Measurements from ENCODE around the gene NFATC1. TPM values are rescaled to one million over a fixed set of nuclear protein-coding genes. Genes with fewer than 3 reads are reported as not detected.

The NFATC1 gene
- total and polyA plus RNA-seq, 7 experiments from 2014 or later, result 27.1 to 87.2 (median 53.4) TPM

DNA sequence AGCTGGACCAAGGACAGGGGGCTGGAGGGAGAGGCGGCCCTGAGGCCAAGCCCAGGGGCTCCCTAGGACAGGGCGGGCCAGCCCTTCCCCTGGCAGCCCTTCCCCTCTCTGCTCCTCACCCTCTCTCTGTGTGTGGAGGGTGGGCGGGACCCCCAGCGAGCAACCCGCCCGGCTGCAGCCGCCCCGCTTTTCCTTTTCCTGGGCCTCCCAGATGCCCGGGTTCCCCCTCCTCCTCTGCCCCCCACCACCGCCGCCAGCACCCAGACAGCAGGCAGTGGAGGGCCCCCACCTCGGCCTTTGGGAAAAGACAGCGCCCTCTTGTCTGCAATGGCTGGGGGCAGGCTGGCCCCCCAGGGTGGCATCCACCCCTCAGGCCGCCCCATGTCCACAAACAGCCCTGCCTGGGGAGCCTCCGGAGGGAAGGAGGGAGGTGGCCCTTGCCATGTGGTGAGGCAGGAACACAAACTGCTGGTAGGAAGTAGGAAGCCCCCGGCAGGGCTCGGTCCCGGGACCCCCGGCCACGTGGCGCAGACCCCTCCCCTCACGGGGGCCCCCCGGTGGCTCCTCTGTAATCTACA lies 148.7 kb downstream of the NFATC1 start:
- Histone ChIP-seq H3K9me3 (ENCODE audit: control insufficient read depth in 2 of 3, low read length in 3 of 3) (no peaks in the 10 kb centered on the region), H3K27ac (ENCODE audit: low read depth, low read length) (no peak overlapping the region), H3K36me3 (ENCODE audit: control insufficient read depth in 2 of 3, insufficient read depth in 3 of 3, low read length in 3 of 3) (no peaks in the 10 kb centered on the region), H3K4me3 (ENCODE audit: low read length) (no peak overlapping the region), H3K4me1 (ENCODE audit: control insufficient read depth in 2 of 2, insufficient read depth in 2 of 2, low read length in 2 of 2) (no peaks in the 10 kb centered on the region), H3K27me3 (ENCODE audit: control insufficient read depth in 2 of 2, insufficient read depth in 2 of 2, low read length in 2 of 2) (no peaks in the 10 kb centered on the region)
- Mint-ChIP-seq H3K4me3 (no peak overlapping the region), H3K36me3 (peaks cover 0 to 12% (median 5%) of the 10 kb centered on the region in 5 donors), H3K4me1 (no peaks in the 10 kb centered on the region), H3K9me3 (peaks cover 0 to 9% (median 0%) of the 10 kb centered on the region in 11 donors), H3K27me3 (no peaks in the 10 kb centered on the region), H3K27ac (no peak overlapping the region)
- ATAC-seq (no peak), DNase-seq (no peak)
- intact Hi-C loops (cut with micrococcal nuclease), result no loop called here
- ChIA-PET POLR2A (no interaction called here), CTCF (interaction anchor here (0.5 kb wide), 1 partner anchor 504 kb away, joined by 4 read pairs; no protein-coding TSS in a partner anchor)

- no peak overlapping the region for H3K27ac ChIP-seq (ENCODE audit: low read depth, low read length)
- no peak overlapping the region for H3K4me3 ChIP-seq (ENCODE audit: low read length)
- Mint-ChIP-seq H3K27me3 (no peaks in the 10 kb centered on the region), H3K36me3 (peaks cover 0 to 7% (median 0%) of the 10 kb centered on the region in 5 donors), H3K4me3 (no peak overlapping the region), H3K27ac (no peak overlapping the region), H3K4me1 (no peaks in the 10 kb centered on the region), H3K9me3 (peaks cover 0 to 9% (median 0%) of the 10 kb centered on the region in 11 donors)
- intact Hi-C loops (cut with micrococcal nuclease), result no loop called here
- DNase-seq, result no peak
- no peak for ATAC-seq
- CTCF ChIA-PET, result no interaction called here
- POLR2A ChIA-PET, result no interaction called here
- no peaks in the 10 kb centered on the region for H3K36me3 ChIP-seq (ENCODE audit: control insufficient read depth in 2 of 3, insufficient read depth in 3 of 3, low read length in 3 of 3)
- no peaks in the 10 kb centered on the region for H3K4me1 ChIP-seq (ENCODE audit: control insufficient read depth in 2 of 2, insufficient read depth in 2 of 2, low read length in 2 of 2)
- no peaks in the 10 kb centered on the region for H3K9me3 ChIP-seq (ENCODE audit: control insufficient read depth in 2 of 3, low read length in 3 of 3)
- H3K27me3 ChIP-seq (ENCODE audit: control insufficient read depth in 2 of 2, insufficient read depth in 2 of 2, low read length in 2 of 2), result no peaks in the 10 kb centered on the region
These were observed 149.5 kb downstream of the NFATC1 start for GRCh38 chr18:79545255-79545654.

DNA sequence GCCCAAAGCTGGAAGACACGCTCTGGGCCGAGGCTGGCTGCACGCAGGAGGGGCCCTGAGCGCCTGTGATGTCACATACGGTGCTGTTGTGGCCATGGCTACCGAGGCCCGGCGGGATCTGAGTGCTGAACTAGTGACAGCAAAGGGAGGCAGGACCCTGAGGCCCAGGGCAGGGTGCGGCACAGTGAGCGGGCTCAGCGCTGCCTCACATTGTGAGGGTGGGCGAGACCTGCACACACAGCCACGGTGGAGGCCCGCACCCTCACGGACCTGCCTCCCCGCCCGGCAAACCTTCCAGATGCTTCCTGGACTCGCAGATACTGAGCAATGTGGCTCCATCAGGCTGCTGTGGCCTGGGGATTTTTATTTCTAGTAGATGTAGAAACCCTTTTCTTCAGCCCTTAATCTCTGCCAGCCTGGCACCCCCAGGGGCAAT lies 150.0 kb downstream of the NFATC1 start:
- intact Hi-C loops (cut with micrococcal nuclease), result no loop called here
- Mint-ChIP-seq H3K27me3 (no peaks in the 10 kb centered on the region), H3K36me3 (peaks cover 0 to 7% (median 0%) of the 10 kb centered on the region in 5 donors), H3K4me3 (no peak overlapping the region), H3K27ac (no peak overlapping the region), H3K4me1 (no peaks in the 10 kb centered on the region), H3K9me3 (peaks cover 0 to 9% (median 0%) of the 10 kb centered on the region in 11 donors)
- Histone ChIP-seq H3K27me3 (ENCODE audit: control insufficient read depth in 2 of 2, insufficient read depth in 2 of 2, low read length in 2 of 2) (no peaks in the 10 kb centered on the region), H3K4me1 (ENCODE audit: control insufficient read depth in 2 of 2, insufficient read depth in 2 of 2, low read length in 2 of 2) (no peaks in the 10 kb centered on the region), H3K9me3 (ENCODE audit: control insufficient read depth in 2 of 3, low read length in 3 of 3) (no peaks in the 10 kb centered on the region), H3K4me3 (ENCODE audit: low read length) (no peak overlapping the region), H3K27ac (ENCODE audit: low read depth, low read length) (no peak overlapping the region), H3K36me3 (ENCODE audit: control insufficient read depth in 2 of 3, insufficient read depth in 3 of 3, low read length in 3 of 3) (no peaks in the 10 kb centered on the region)
- CTCF ChIA-PET, result no interaction called here
- POLR2A ChIA-PET, result no interaction called here
- ATAC-seq (no peak), DNase-seq (no peak)

DNA sequence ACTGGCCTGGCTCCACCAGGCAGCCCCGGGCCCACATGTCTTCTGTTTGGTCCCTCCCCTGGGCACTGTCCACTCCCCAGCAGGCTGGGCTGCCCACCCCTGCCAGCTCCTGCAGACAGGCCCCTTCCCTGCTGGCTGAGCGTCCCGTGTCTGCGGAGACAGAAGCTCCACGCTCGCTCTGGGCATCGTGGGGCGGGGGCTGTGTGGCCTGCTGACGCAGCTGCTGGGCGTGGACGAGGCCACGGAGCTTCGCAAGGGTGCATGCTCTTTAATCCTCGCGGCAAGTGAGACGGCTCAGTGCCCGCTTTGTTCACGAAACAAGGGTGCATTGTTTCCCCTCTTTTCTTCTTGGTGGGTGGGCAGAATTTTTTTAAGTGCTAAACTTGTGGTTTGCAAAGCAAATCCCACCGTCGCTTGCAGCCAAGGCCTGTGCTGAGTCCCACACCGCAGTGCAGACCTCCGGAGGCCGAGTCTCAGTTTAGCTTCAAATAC lies 151.1 kb downstream of the NFATC1 start:
- H3K4me1 ChIP-seq (ENCODE audit: control insufficient read depth in 2 of 2, insufficient read depth in 2 of 2, low read length in 2 of 2), result no peaks in the 10 kb centered on the region
- Mint-ChIP-seq H3K9me3 (peaks cover 0 to 8% (median 0%) of the 10 kb centered on the region in 11 donors), H3K4me1 (no peaks in the 10 kb centered on the region), H3K4me3 (no peak overlapping the region), H3K27ac (no peak overlapping the region), H3K27me3 (no peaks in the 10 kb centered on the region), H3K36me3 (peaks cover 0 to 7% (median 0%) of the 10 kb centered on the region in 5 donors)
- no peak for ATAC-seq
- H3K27me3 ChIP-seq (ENCODE audit: control insufficient read depth in 2 of 2, insufficient read depth in 2 of 2, low read length in 2 of 2), result no peaks in the 10 kb centered on the region
- no peaks in the 10 kb centered on the region for H3K9me3 ChIP-seq (ENCODE audit: control insufficient read depth in 2 of 3, low read length in 3 of 3)
- H3K27ac ChIP-seq (ENCODE audit: low read depth, low read length), result no peak overlapping the region
- no peak for DNase-seq
- POLR2A ChIA-PET, result no interaction called here
- no peaks in the 10 kb centered on the region for H3K36me3 ChIP-seq (ENCODE audit: control insufficient read depth in 2 of 3, insufficient read depth in 3 of 3, low read length in 3 of 3)
- H3K4me3 ChIP-seq (ENCODE audit: low read length), result no peak overlapping the region
- CTCF ChIA-PET, result no interaction called here
- intact Hi-C loops (cut with micrococcal nuclease), result no loop called here

GRCh38 chr18:79547413-79548076 lies 151.8 kb downstream of the NFATC1 start:
- H3K27me3 Mint-ChIP-seq, result no peaks in the 10 kb centered on the region
- ChIA-PET CTCF (no interaction called here), POLR2A (no interaction called here)
- no peak overlapping the region for H3K4me3 ChIP-seq (ENCODE audit: low read length)
- no peak overlapping the region for H3K4me3 Mint-ChIP-seq
- intact Hi-C loops (cut with micrococcal nuclease), result no loop called here
- DNase-seq, result no peak
- no peaks in the 10 kb centered on the region for H3K9me3 ChIP-seq (ENCODE audit: control insufficient read depth in 2 of 3, low read length in 3 of 3)
- H3K36me3 Mint-ChIP-seq, result peaks cover 0 to 2% (median 0%) of the 10 kb centered on the region in 5 donors
- no peak for ATAC-seq
- no peaks in the 10 kb centered on the region for H3K4me1 ChIP-seq (ENCODE audit: control insufficient read depth in 2 of 2, insufficient read depth in 2 of 2, low read length in 2 of 2)
- no peak overlapping the region for H3K27ac ChIP-seq (ENCODE audit: low read depth, low read length)
- no peak overlapping the region for H3K27ac Mint-ChIP-seq
- no peaks in the 10 kb centered on the region for H3K27me3 ChIP-seq (ENCODE audit: control insufficient read depth in 2 of 2, insufficient read depth in 2 of 2, low read length in 2 of 2)
- no peaks in the 10 kb centered on the region for H3K4me1 Mint-ChIP-seq
- no peaks in the 10 kb centered on the region for H3K36me3 ChIP-seq (ENCODE audit: control insufficient read depth in 2 of 3, insufficient read depth in 3 of 3, low read length in 3 of 3)
- peaks cover 0 to 1% (median 0%) of the 10 kb centered on the region in 11 donors for H3K9me3 Mint-ChIP-seq

GRCh38 chr18:79548077-79548450 lies 152.3 kb downstream of the NFATC1 start:
- intact Hi-C loops (cut with micrococcal nuclease), result no loop called here
- no peak for DNase-seq
- Histone ChIP-seq H3K27ac (ENCODE audit: low read depth, low read length) (no peak overlapping the region), H3K9me3 (ENCODE audit: control insufficient read depth in 2 of 3, low read length in 3 of 3) (no peaks in the 10 kb centered on the region), H3K4me1 (ENCODE audit: control insufficient read depth in 2 of 2, insufficient read depth in 2 of 2, low read length in 2 of 2) (no peaks in the 10 kb centered on the region), H3K27me3 (ENCODE audit: control insufficient read depth in 2 of 2, insufficient read depth in 2 of 2, low read length in 2 of 2) (no peaks in the 10 kb centered on the region), H3K4me3 (ENCODE audit: low read length) (no peak overlapping the region), H3K36me3 (ENCODE audit: control insufficient read depth in 2 of 3, insufficient read depth in 3 of 3, low read length in 3 of 3) (no peaks in the 10 kb centered on the region)
- ATAC-seq, result no peak
- no peaks in the 10 kb centered on the region for H3K9me3 Mint-ChIP-seq
- no peaks in the 10 kb centered on the region for H3K36me3 Mint-ChIP-seq
- no peaks in the 10 kb centered on the region for H3K27me3 Mint-ChIP-seq
- CTCF ChIA-PET, result no interaction called here
- H3K4me3 Mint-ChIP-seq, result no peak overlapping the region
- no peaks in the 10 kb centered on the region for H3K4me1 Mint-ChIP-seq
- POLR2A ChIA-PET, result no interaction called here
- no peak overlapping the region for H3K27ac Mint-ChIP-seq

GRCh38 chr18:79548621-79548985 lies 152.9 kb downstream of the NFATC1 start:
- Histone ChIP-seq H3K27ac (ENCODE audit: low read depth, low read length) (no peak overlapping the region), H3K36me3 (ENCODE audit: control insufficient read depth in 2 of 3, insufficient read depth in 3 of 3, low read length in 3 of 3) (no peaks in the 10 kb centered on the region), H3K4me3 (ENCODE audit: low read length) (no peak overlapping the region), H3K4me1 (ENCODE audit: control insufficient read depth in 2 of 2, insufficient read depth in 2 of 2, low read length in 2 of 2) (no peaks in the 10 kb centered on the region), H3K27me3 (ENCODE audit: control insufficient read depth in 2 of 2, insufficient read depth in 2 of 2, low read length in 2 of 2) (no peaks in the 10 kb centered on the region), H3K9me3 (ENCODE audit: control insufficient read depth in 2 of 3, low read length in 3 of 3) (no peaks in the 10 kb centered on the region)
- DNase-seq (no peak), ATAC-seq (no peak)
- no peaks in the 10 kb centered on the region for H3K27me3 Mint-ChIP-seq
- intact Hi-C loops (cut with micrococcal nuclease), result no loop called here
- H3K36me3 Mint-ChIP-seq, result no peaks in the 10 kb centered on the region
- no peaks in the 10 kb centered on the region for H3K9me3 Mint-ChIP-seq
- no peak overlapping the region for H3K27ac Mint-ChIP-seq
- ChIA-PET CTCF (interaction anchor here (0.6 kb wide), 1 partner anchor 109 kb away, joined by 3 read pairs; no protein-coding TSS in a partner anchor), POLR2A (no interaction called here)
- H3K4me3 Mint-ChIP-seq, result no peak overlapping the region
- no peaks in the 10 kb centered on the region for H3K4me1 Mint-ChIP-seq
